HEK293 (cell line): ENCODE data around the gene BAD.

Source experiments
- ELK4 ChIP-seq: IDR thresholded peaks from 2 replicates; pipeline ENCODE4 v1.6.1; 2011; ENCODE audit warnings: mild to moderate bottlenecking, low read depth, low read length, borderline replicate concordance
- KLF17 ChIP-seq: fragments of 450-650 bp; formaldehyde crosslinking; IDR thresholded peaks from 2 replicates; pipeline ENCODE4 v1.5.1; 2016; ENCODE audit warnings: missing biosample characterization, missing genetic modification characterization
- OVOL3 ChIP-seq: fragments of 450-650 bp; formaldehyde crosslinking; IDR thresholded peaks from 2 replicates; pipeline ENCODE4 v1.5.1; 2016; ENCODE audit warnings: missing biosample characterization, missing genetic modification characterization
- ZBTB44 ChIP-seq: fragments of 450-650 bp; IDR thresholded peaks from 2 replicates; pipeline ENCODE4 v1.5.1; 2018; ENCODE audit warnings: missing biosample characterization, mild to moderate bottlenecking, missing genetic modification characterization
- ZFP3 ChIP-seq: fragments of 450-650 bp; formaldehyde crosslinking; IDR thresholded peaks from 2 replicates; pipeline ENCODE4 v1.5.1; 2016; ENCODE audit warnings: low read depth, missing biosample characterization, missing genetic modification characterization
- ZNF10 ChIP-seq: fragments of 450-650 bp; formaldehyde crosslinking; IDR thresholded peaks from 2 replicates; pipeline ENCODE4 v1.5.1; 2017; ENCODE audit warnings: missing biosample characterization, missing genetic modification characterization
- ZNF121 ChIP-seq: fragments of 450-650 bp; formaldehyde crosslinking; IDR thresholded peaks from 2 replicates; pipeline ENCODE4 v1.5.1; 2016; ENCODE audit warnings: missing biosample characterization, missing genetic modification characterization
- ZNF274 ChIP-seq, 2 experiments: fragments of 200-500 bp in 1 of 2; fragments of 450-650 bp in 1 of 2; sonication (Bioruptor generic) in 1 of 2; formaldehyde crosslinking in 1 of 2; IDR thresholded peaks; 2 replicates each; pipeline versions ENCODE4 v1.5.1 to v1.6.1; 2014 to 2016; ENCODE audit warnings: borderline replicate concordance in 1 of 2, inconsistent platforms in 1 of 2, low read length in 1 of 2, missing biosample characterization in 1 of 2, missing genetic modification characterization in 1 of 2
- ZNF48 ChIP-seq: fragments of 450-650 bp; formaldehyde crosslinking; IDR thresholded peaks from 2 replicates; pipeline ENCODE4 v1.5.1; 2016; ENCODE audit warnings: missing biosample characterization, missing genetic modification characterization
- ZNF549 ChIP-seq: fragments of 450-650 bp; IDR thresholded peaks from 2 replicates; pipeline ENCODE4 v1.5.1; 2018; ENCODE audit warnings: missing biosample characterization, missing genetic modification characterization, mild to moderate bottlenecking, inconsistent platforms, moderate library complexity
- ZNF645 ChIP-seq: fragments of 450-650 bp; formaldehyde crosslinking; IDR thresholded peaks from 2 replicates; pipeline ENCODE4; 2016; ENCODE audit warnings: missing biosample characterization, missing genetic modification characterization
- ZNF768 ChIP-seq: fragments of 450-650 bp; formaldehyde crosslinking; IDR thresholded peaks from 2 replicates; pipeline ENCODE4 v1.5.1; 2018; ENCODE audit warnings: missing biosample characterization, mild to moderate bottlenecking, missing genetic modification characterization
- TF ChIP-seq, protein P1 (sequence below): sonication (generic); formaldehyde crosslinking; IDR thresholded peaks from 2 replicates; pipeline ENCODE4 v1.8.1; 2022; ENCODE audit warnings: mild to moderate bottlenecking, moderate library complexity, missing genetic modification reagents
- TF ChIP-seq, protein P2 (sequence below): fragments of 450-650 bp; formaldehyde crosslinking; IDR thresholded peaks from 2 replicates; pipeline ENCODE4 v1.5.1; 2016; ENCODE audit warnings: missing biosample characterization, missing genetic modification characterization

GRCh38 chr11:64321533-64321932 lies 37.1 kb upstream of the BAD start:
- TF ChIP-seq, protein P1, sequence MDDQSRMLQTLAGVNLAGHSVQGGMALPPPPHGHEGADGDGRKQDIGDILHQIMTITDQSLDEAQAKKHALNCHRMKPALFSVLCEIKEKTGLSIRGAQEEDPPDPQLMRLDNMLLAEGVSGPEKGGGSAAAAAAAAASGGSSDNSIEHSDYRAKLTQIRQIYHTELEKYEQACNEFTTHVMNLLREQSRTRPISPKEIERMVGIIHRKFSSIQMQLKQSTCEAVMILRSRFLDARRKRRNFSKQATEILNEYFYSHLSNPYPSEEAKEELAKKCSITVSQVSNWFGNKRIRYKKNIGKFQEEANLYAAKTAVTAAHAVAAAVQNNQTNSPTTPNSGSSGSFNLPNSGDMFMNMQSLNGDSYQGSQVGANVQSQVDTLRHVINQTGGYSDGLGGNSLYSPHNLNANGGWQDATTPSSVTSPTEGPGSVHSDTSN (CRISPR knock-in tag) = no peak
- TF ChIP-seq, protein P2, sequence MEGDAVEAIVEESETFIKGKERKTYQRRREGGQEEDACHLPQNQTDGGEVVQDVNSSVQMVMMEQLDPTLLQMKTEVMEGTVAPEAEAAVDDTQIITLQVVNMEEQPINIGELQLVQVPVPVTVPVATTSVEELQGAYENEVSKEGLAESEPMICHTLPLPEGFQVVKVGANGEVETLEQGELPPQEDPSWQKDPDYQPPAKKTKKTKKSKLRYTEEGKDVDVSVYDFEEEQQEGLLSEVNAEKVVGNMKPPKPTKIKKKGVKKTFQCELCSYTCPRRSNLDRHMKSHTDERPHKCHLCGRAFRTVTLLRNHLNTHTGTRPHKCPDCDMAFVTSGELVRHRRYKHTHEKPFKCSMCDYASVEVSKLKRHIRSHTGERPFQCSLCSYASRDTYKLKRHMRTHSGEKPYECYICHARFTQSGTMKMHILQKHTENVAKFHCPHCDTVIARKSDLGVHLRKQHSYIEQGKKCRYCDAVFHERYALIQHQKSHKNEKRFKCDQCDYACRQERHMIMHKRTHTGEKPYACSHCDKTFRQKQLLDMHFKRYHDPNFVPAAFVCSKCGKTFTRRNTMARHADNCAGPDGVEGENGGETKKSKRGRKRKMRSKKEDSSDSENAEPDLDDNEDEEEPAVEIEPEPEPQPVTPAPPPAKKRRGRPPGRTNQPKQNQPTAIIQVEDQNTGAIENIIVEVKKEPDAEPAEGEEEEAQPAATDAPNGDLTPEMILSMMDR (tag by site-specific recombination) = no peak
- TF ChIP-seq ZNF645 (tag by site-specific recombination) = no peak
- no peak for TF ChIP-seq ZNF121 (tag by site-specific recombination)
- TF ChIP-seq ZNF48 (tag by site-specific recombination) = no peak
- TF ChIP-seq ZNF10 (tag by site-specific recombination) = no peak
- TF ChIP-seq ZBTB44 (tag by site-specific recombination) = no peak
- no peak for TF ChIP-seq ELK4
- TF ChIP-seq KLF17 (tag by site-specific recombination) = no peak
- no peak for TF ChIP-seq OVOL3
- no peak for TF ChIP-seq ZFP3 (tag by site-specific recombination)
- TF ChIP-seq ZNF274 (IDR thresholded peaks at IDR 0.05; ENCODE audit: low read length) = no peak
- no peak for TF ChIP-seq ZNF274 (tag by site-specific recombination; IDR thresholded peaks at IDR 0.05; ENCODE audit: borderline replicate concordance)
- TF ChIP-seq ZNF768 = no peak
- no peak for TF ChIP-seq ZNF549
